ENCODE results near the gene HORMAD2. TPM values are rescaled to one million over a fixed set of nuclear protein-coding genes. Genes with fewer than 3 reads are reported as not detected.

Gene HORMAD2
- total and polyA plus RNA-seq, 2 donors (not counting 1 experiment from before 2014, with no cell fraction given), result not detected

DNA sequence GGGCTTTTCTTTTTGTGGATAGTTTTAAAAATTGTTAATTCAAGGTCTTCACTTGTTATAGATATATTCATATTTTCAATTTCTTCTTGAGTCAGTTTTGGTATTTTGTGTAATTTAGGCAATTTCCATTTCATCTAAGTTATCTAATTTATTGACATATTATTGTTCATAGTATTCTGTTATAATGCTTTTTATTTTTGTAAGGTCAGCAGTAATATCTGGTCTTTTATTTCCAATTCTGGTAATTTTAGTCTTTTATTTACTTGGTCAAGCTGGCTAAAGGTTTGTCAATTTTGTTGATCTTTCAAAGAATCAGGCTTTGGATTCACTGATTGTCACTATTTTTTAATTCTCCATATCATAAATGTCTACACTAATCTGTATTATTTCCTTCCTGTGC lies 60.1 kb downstream of the HORMAD2 start:
- H3K4me3 Mint-ChIP-seq, result no peak overlapping the region
- Histone ChIP-seq H3K27ac (ENCODE audit: low read length in 2 of 2) (no peak overlapping the region), H3K9ac (ENCODE audit: low read length) (no peak overlapping the region), H3K4me3 (ENCODE audit: control extremely low read depth in 1 of 5, extremely low read depth in 1 of 5, insufficient read depth in 1 of 5, low read depth in 2 of 5, low read length in 4 of 5) (no peak overlapping the region), H3K9me3 (ENCODE audit: control extremely low read depth in 1 of 3, control insufficient read depth in 2 of 3, insufficient read depth in 1 of 3, low read length in 2 of 3) (peaks cover 9 to 21% (median 13%) of the 10 kb centered on the region in 3 donors), H3K79me2 (ENCODE audit: control insufficient read depth, insufficient read depth, low read length) (no peaks in the 10 kb centered on the region), H3K36me3 (replicated peaks in 1 of 2; ENCODE audit: control extremely low read depth in 1 of 2, control insufficient read depth in 1 of 2, extremely low read depth in 1 of 2, insufficient read depth in 2 of 2, low read length in 1 of 2) (no peaks in the 10 kb centered on the region), H3K4me1 (ENCODE audit: control insufficient read depth in 2 of 2, insufficient read depth in 2 of 2, low read length in 2 of 2) (no peaks in the 10 kb centered on the region), H2AFZ (ENCODE audit: insufficient read depth, low read depth, low read length, poor library complexity, severe bottlenecking) (no peak overlapping the region), H4K20me1 (ENCODE audit: control insufficient read depth, insufficient read depth, low read length, poor library complexity, severe bottlenecking) (no peaks in the 10 kb centered on the region), H3K27me3 (replicated peaks in 1 of 4; ENCODE audit: control extremely low read depth in 1 of 4, control insufficient read depth in 3 of 4, insufficient read depth in 4 of 4, low read length in 3 of 4) (peaks cover 0 to 14% (median 5%) of the 10 kb centered on the region in 4 experiments), H3K4me2 (replicated peaks; ENCODE audit: low read depth, low read length, poor library complexity, severe bottlenecking) (no peak overlapping the region)
- ChIA-PET CTCF (no interaction called here), POLR2A (no interaction called here)
- intact Hi-C loops (cut with micrococcal nuclease), result no loop called here
- H3K4me1 Mint-ChIP-seq, result no peaks in the 10 kb centered on the region
- peaks cover 38% of the 10 kb centered on the region for H3K27me3 Mint-ChIP-seq
- TF ChIP-seq, protein P1, sequence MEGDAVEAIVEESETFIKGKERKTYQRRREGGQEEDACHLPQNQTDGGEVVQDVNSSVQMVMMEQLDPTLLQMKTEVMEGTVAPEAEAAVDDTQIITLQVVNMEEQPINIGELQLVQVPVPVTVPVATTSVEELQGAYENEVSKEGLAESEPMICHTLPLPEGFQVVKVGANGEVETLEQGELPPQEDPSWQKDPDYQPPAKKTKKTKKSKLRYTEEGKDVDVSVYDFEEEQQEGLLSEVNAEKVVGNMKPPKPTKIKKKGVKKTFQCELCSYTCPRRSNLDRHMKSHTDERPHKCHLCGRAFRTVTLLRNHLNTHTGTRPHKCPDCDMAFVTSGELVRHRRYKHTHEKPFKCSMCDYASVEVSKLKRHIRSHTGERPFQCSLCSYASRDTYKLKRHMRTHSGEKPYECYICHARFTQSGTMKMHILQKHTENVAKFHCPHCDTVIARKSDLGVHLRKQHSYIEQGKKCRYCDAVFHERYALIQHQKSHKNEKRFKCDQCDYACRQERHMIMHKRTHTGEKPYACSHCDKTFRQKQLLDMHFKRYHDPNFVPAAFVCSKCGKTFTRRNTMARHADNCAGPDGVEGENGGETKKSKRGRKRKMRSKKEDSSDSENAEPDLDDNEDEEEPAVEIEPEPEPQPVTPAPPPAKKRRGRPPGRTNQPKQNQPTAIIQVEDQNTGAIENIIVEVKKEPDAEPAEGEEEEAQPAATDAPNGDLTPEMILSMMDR (IDR thresholded peaks at IDR 0.05), result no peak
- no peak for TF ChIP-seq EZH2 (IDR thresholded peaks at IDR 0.05; ENCODE audit: borderline replicate concordance, insufficient read depth, low read depth, low read length, poor library complexity, severe bottlenecking)
- no peak for DNase-seq
- no peak for ATAC-seq (ENCODE audit: low read depth)
- H3K27ac Mint-ChIP-seq, result no peak overlapping the region
- H3K9me3 Mint-ChIP-seq (ENCODE audit: insufficient read depth), result peaks cover 15% of the 10 kb centered on the region

- POLR2A ChIA-PET, result no interaction called here
Observed at GRCh38 chr22:30143265-30143664, 63.0 kb downstream of the HORMAD2 start.

More at GRCh38 chr22:30143265-30143664, 63.0 kb downstream of the HORMAD2 start:
- Mint-ChIP-seq H3K27ac (no peak overlapping the region), H3K4me1 (no peaks in the 10 kb centered on the region), H3K27me3 (peaks cover 42% of the 10 kb centered on the region), H3K4me3 (no peak overlapping the region), H3K9me3 (ENCODE audit: insufficient read depth) (peaks cover 15% of the 10 kb centered on the region)
- intact Hi-C loops (cut with micrococcal nuclease), result no loop called here
- no peaks in the 10 kb centered on the region for H3K4me1 ChIP-seq (ENCODE audit: control insufficient read depth in 2 of 2, insufficient read depth in 2 of 2, low read length in 2 of 2)
- CTCF ChIA-PET, result no interaction called here
- no CpG with 5 or more reads among the region's 2 CpGs for WGBS (ENCODE audit: insufficient coverage)
- H4K20me1 ChIP-seq (ENCODE audit: control insufficient read depth, insufficient read depth, low read length, poor library complexity, severe bottlenecking), result no peaks in the 10 kb centered on the region
- no peaks in the 10 kb centered on the region for H3K36me3 ChIP-seq (replicated peaks in 1 of 2; ENCODE audit: control extremely low read depth in 1 of 2, control insufficient read depth in 1 of 2, extremely low read depth in 1 of 2, insufficient read depth in 2 of 2, low read length in 1 of 2)
- peaks cover 9 to 21% (median 13%) of the 10 kb centered on the region in 3 donors for H3K9me3 ChIP-seq (ENCODE audit: control extremely low read depth in 1 of 3, control insufficient read depth in 2 of 3, insufficient read depth in 1 of 3, low read length in 2 of 3)
- H3K4me3 ChIP-seq (ENCODE audit: control extremely low read depth in 1 of 5, extremely low read depth in 1 of 5, insufficient read depth in 1 of 5, low read depth in 2 of 5, low read length in 4 of 5), result no peak overlapping the region
- TF ChIP-seq, protein P1 (IDR thresholded peaks at IDR 0.05), result no peak
- no peak for TF ChIP-seq EZH2 (IDR thresholded peaks at IDR 0.05; ENCODE audit: borderline replicate concordance, insufficient read depth, low read depth, low read length, poor library complexity, severe bottlenecking)
- H3K9ac ChIP-seq (ENCODE audit: low read length), result no peak overlapping the region
- H2AFZ ChIP-seq (ENCODE audit: insufficient read depth, low read depth, low read length, poor library complexity, severe bottlenecking), result no peak overlapping the region
- H3K79me2 ChIP-seq (ENCODE audit: control insufficient read depth, insufficient read depth, low read length), result no peaks in the 10 kb centered on the region
- H3K27ac ChIP-seq (ENCODE audit: low read length in 2 of 2), result no peak overlapping the region
- no peak overlapping the region for H3K4me2 ChIP-seq (replicated peaks; ENCODE audit: low read depth, low read length, poor library complexity, severe bottlenecking)
- ATAC-seq (ENCODE audit: low read depth), result no peak
- no peak for DNase-seq
- peaks cover 0 to 14% (median 5%) of the 10 kb centered on the region in 4 experiments for H3K27me3 ChIP-seq (replicated peaks in 1 of 4; ENCODE audit: control extremely low read depth in 1 of 4, control insufficient read depth in 3 of 4, insufficient read depth in 4 of 4, low read length in 3 of 4)

Data from B cell (primary cell).